HuH-7 (cell line): Measurements from ENCODE around the gene MPC1.
"Not testable (repeated sequence)": the region's sequence is repeated elsewhere in the genome, so short reads cannot be mapped to it uniquely, and the experiment has no call there.

Experiments
- DNase-seq: peaks from one replicate; pipeline ENCODE4 v3.0.0; 2011; ENCODE audit warnings: low spot score

The MPC1 gene

GRCh38 chr6:166406197-166406596 is 23.5 kb upstream of the MPC1 start:
- no peak for DNase-seq

- DNase-seq = no peak
Measured at GRCh38 chr6:166405386-166405785, 22.6 kb upstream of the MPC1 start.

GRCh38 chr6:166402582-166403277 is 20.0 kb upstream of the MPC1 start:
- DNase-seq = no peak

- peak; percentile 92 for DNase-seq
Measured at GRCh38 chr6:166400649-166401250, 18.0 kb upstream of the MPC1 start.

GRCh38 chr6:166400181-166400580 is 17.4 kb upstream of the MPC1 start:
- no peak for DNase-seq

- DNase-seq = no peak
Measured at GRCh38 chr6:166398348-166398747, 15.6 kb upstream of the MPC1 start.

GRCh38 chr6:166397849-166398248 is 15.1 kb upstream of the MPC1 start:
- DNase-seq = no peak

- DNase-seq = no peak
Measured at GRCh38 chr6:166395778-166396177, 13.0 kb upstream of the MPC1 start.

GRCh38 chr6:166395351-166395750 is 12.6 kb upstream of the MPC1 start:
- DNase-seq = no peak

- no peak for DNase-seq
Measured at GRCh38 chr6:166394036-166394892, 11.5 kb upstream of the MPC1 start.

- DNase-seq = no peak
Measured at GRCh38 chr6:166393535-166393823, 10.7 kb upstream of the MPC1 start.

GRCh38 chr6:166392755-166393534 is 10.2 kb upstream of the MPC1 start:
- not testable (repeated sequence) for DNase-seq

GRCh38 chr6:166389119-166389518 is 6.4 kb upstream of the MPC1 start:
- no peak for DNase-seq

GRCh38 chr6:166388290-166389004 is 5.7 kb upstream of the MPC1 start:
- no peak for DNase-seq

- no peak for DNase-seq
Measured at GRCh38 chr6:166387642-166388289, 5.0 kb upstream of the MPC1 start.

GRCh38 chr6:166387098-166387497 is 4.4 kb upstream of the MPC1 start:
- not testable (repeated sequence) for DNase-seq

- DNase-seq = no peak
Measured at GRCh38 chr6:166386111-166386510, 3.4 kb upstream of the MPC1 start.

- not testable (repeated sequence) for DNase-seq
Measured at GRCh38 chr6:166383802-166384363, 1.1 kb upstream of the MPC1 start.

GRCh38 chr6:166382500-166382932 is 224 bp downstream of the MPC1 start:
- no peak for DNase-seq

GRCh38 chr6:166381733-166382499 is 824 bp downstream of the MPC1 start:
- DNase-seq = peak; percentile 79
